NCI-H2196 (cell line): Measurements from ENCODE around the gene KLRC2.
"Not testable (repeated sequence)": the region's sequence is repeated elsewhere in the genome, so short reads cannot be mapped to it uniquely, and the experiment has no call there.

Experiments
- DNase-seq: peaks from one replicate; lab custom pipeline; 2025; ENCODE audit not compliant: unreplicated experiment; lab: John Stamatoyannopoulos, UW

KLRC2 gene

GRCh38 chr12:10435816-10436215 is at the start of gene KLRC2:
TSS of gene KLRC2 (minus strand) at chr12:10436010. CDS start at chr12:10435986, 24 bp downstream.
- DNase-seq = peak; percentile 30

- DNase-seq = not testable (repeated sequence)
Measured at GRCh38 chr12:10481901-10482300, 46.1 kb upstream of the KLRC2 start.

GRCh38 chr12:10472808-10473207 is 37.0 kb upstream of the KLRC2 start:
- not testable (repeated sequence) for DNase-seq

- no peak for DNase-seq
Measured at GRCh38 chr12:10469701-10470100, 33.9 kb upstream of the KLRC2 start.

- DNase-seq = no peak
Measured at GRCh38 chr12:10466311-10466710, 30.5 kb upstream of the KLRC2 start.

GRCh38 chr12:10457760-10458159 is 21.9 kb upstream of the KLRC2 start:
- no peak for DNase-seq

GRCh38 chr12:10456856-10457255 is 21.0 kb upstream of the KLRC2 start:
- DNase-seq = no peak

GRCh38 chr12:10455766-10456165 is 20.0 kb upstream of the KLRC2 start:
- DNase-seq = no peak

- DNase-seq = no peak
Measured at GRCh38 chr12:10454531-10454930, 18.7 kb upstream of the KLRC2 start.

- no peak for DNase-seq
Measured at GRCh38 chr12:10453156-10453555, 17.3 kb upstream of the KLRC2 start, which contains the start of gene KLRC1. TSS of gene KLRC1 (minus strand) at chr12:10453377. CDS start at chr12:10451156, 2,221 bp downstream.

- DNase-seq = no peak
Measured at GRCh38 chr12:10448236-10448635, 12.4 kb upstream of the KLRC2 start.

- not testable (repeated sequence) for DNase-seq
Measured at GRCh38 chr12:10446052-10446451, 10.2 kb upstream of the KLRC2 start.

GRCh38 chr12:10441144-10441543 is 5.3 kb upstream of the KLRC2 start:
- not testable (repeated sequence) for DNase-seq

GRCh38 chr12:10439608-10440274 is 3.9 kb upstream of the KLRC2 start:
- not testable (repeated sequence) for DNase-seq

- not testable (repeated sequence) for DNase-seq
Measured at GRCh38 chr12:10437601-10438000, 1.8 kb upstream of the KLRC2 start.

GRCh38 chr12:10430623-10431022 is 5.2 kb downstream of the KLRC2 start:
- not testable (repeated sequence) for DNase-seq

GRCh38 chr12:10425938-10426337 is 9.9 kb downstream of the KLRC2 start:
- DNase-seq = not testable (repeated sequence)

- DNase-seq = not testable (repeated sequence)
Measured at GRCh38 chr12:10424260-10424899, 11.4 kb downstream of the KLRC2 start.

GRCh38 chr12:10422159-10422558 is 13.7 kb downstream of the KLRC2 start:
- DNase-seq = not testable (repeated sequence)

- peak; percentile 2 for DNase-seq
Measured at GRCh38 chr12:10420334-10420733, 15.5 kb downstream of the KLRC2 start, which contains the start of gene KLRC3. TSS of gene KLRC3 (minus strand) at chr12:10420595. CDS start at chr12:10420550, 45 bp downstream.

- DNase-seq = peak; percentile 16
Measured at GRCh38 chr12:10409392-10409791, 26.4 kb downstream of the KLRC2 start, which contains the start of gene KLRC4. TSS of gene KLRC4 (minus strand) at chr12:10409757. CDS start at chr12:10409575, 182 bp downstream.

- DNase-seq = no peak
Measured at GRCh38 chr12:10408842-10409241, 27.0 kb downstream of the KLRC2 start.
